HAP-1 (cell line): Measurements from ENCODE around the gene KCNC1.

Experiments used
- DNase-seq, 2 experiments: peaks; one replicate each; pipeline ENCODE4 v3.0.0-alpha.2; 2016 to 2020; ENCODE audit warnings: low spot score in 2 of 2
- H3K27me3 ChIP-seq: fragments of 250-450 bp; sonication (Bioruptor Pico); 2 replicates; pipeline ENCODE4 v1.5.1; 2020; ENCODE audit warnings: low read depth, mild to moderate bottlenecking, moderate library complexity
- H3K36me3 ChIP-seq: fragments of 250-450 bp; sonication (Bioruptor Pico); replicated peaks from 2 replicates; pipeline ENCODE4 v1.5.1; 2020; ENCODE audit warnings: mild to moderate bottlenecking
- H3K4me1 ChIP-seq: fragments of 250-450 bp; sonication (Bioruptor Pico); 2 replicates; pipeline ENCODE4 v1.5.1; 2020; ENCODE audit warnings: mild to moderate bottlenecking
- H3K4me3 ChIP-seq: fragments of 250-450 bp; sonication (Bioruptor Pico); 2 replicates; pipeline ENCODE4 v1.5.1; 2020; ENCODE audit warnings: mild to moderate bottlenecking, moderate library complexity
- H3K9me3 ChIP-seq: fragments of 250-450 bp; sonication (Bioruptor Pico); 2 replicates; pipeline ENCODE4 v1.5.1; 2020; ENCODE audit warnings: mild to moderate bottlenecking, moderate library complexity
- in situ Hi-C: fragments of 300-500 bp; cut with MboI; formaldehyde crosslinking; loops from 3 replicates; pipeline ENCODE4 v1.14.3; 2020; ENCODE audit warnings: low sequenced_read_pairs, inconsistent platforms, mixed read lengths

Gene KCNC1

GRCh38 chr11:17780668-17781067, 46.1 kb downstream of the KCNC1 start:
- DNase-seq, result no peak
- in situ Hi-C loops, result no loop called here
- H3K36me3 ChIP-seq, result no peaks in the 10 kb centered on the region
- H3K4me3 ChIP-seq, result no peak overlapping the region
- no peaks in the 10 kb centered on the region for H3K4me1 ChIP-seq
- no peaks in the 10 kb centered on the region for H3K9me3 ChIP-seq
- no peaks in the 10 kb centered on the region for H3K27me3 ChIP-seq

GRCh38 chr11:17781221-17781620, 46.6 kb downstream of the KCNC1 start:
- DNase-seq, result no peak
- in situ Hi-C loops, result no loop called here
- Histone ChIP-seq H3K9me3 (no peaks in the 10 kb centered on the region), H3K4me3 (no peak overlapping the region), H3K4me1 (no peaks in the 10 kb centered on the region), H3K27me3 (no peaks in the 10 kb centered on the region), H3K36me3 (no peaks in the 10 kb centered on the region)

- Histone ChIP-seq H3K36me3 (no peaks in the 10 kb centered on the region), H3K4me1 (no peaks in the 10 kb centered on the region), H3K4me3 (no peak overlapping the region), H3K9me3 (no peaks in the 10 kb centered on the region), H3K27me3 (no peaks in the 10 kb centered on the region)
- no peak for DNase-seq
- in situ Hi-C loops, result no loop called here
Measured at GRCh38 chr11:17781626-17782025, 47.0 kb downstream of the KCNC1 start.

GRCh38 chr11:17782145-17782544, 47.6 kb downstream of the KCNC1 start:
- no peak overlapping the region for H3K4me3 ChIP-seq
- no peak for DNase-seq
- no peaks in the 10 kb centered on the region for H3K9me3 ChIP-seq
- no peaks in the 10 kb centered on the region for H3K27me3 ChIP-seq
- in situ Hi-C loops, result no loop called here
- no peaks in the 10 kb centered on the region for H3K4me1 ChIP-seq
- H3K36me3 ChIP-seq, result no peaks in the 10 kb centered on the region

GRCh38 chr11:17782603-17783337, 48.2 kb downstream of the KCNC1 start:
- H3K4me1 ChIP-seq, result no peaks in the 10 kb centered on the region

GRCh38 chr11:17783878-17784277, 49.3 kb downstream of the KCNC1 start:
- Histone ChIP-seq H3K4me1 (no peaks in the 10 kb centered on the region), H3K9me3 (no peaks in the 10 kb centered on the region), H3K36me3 (no peaks in the 10 kb centered on the region), H3K4me3 (no peak overlapping the region), H3K27me3 (no peaks in the 10 kb centered on the region)
- DNase-seq, result no peak
- in situ Hi-C loops, result no loop called here

More at GRCh38 chr11:17782603-17783337, 48.2 kb downstream of the KCNC1 start:
- Histone ChIP-seq H3K36me3 (no peaks in the 10 kb centered on the region), H3K9me3 (no peaks in the 10 kb centered on the region), H3K4me3 (no peak overlapping the region), H3K27me3 (no peaks in the 10 kb centered on the region)
- in situ Hi-C loops, result no loop called here
- no peak for DNase-seq

GRCh38 chr11:17786824-17787525, 52.4 kb downstream of the KCNC1 start:
- no peak for DNase-seq

GRCh38 chr11:17788084-17788483, 53.5 kb downstream of the KCNC1 start:
- H3K4me3 ChIP-seq, result no peak overlapping the region
- in situ Hi-C loops, result no loop called here
- no peak for DNase-seq
- no peaks in the 10 kb centered on the region for H3K9me3 ChIP-seq
- H3K4me1 ChIP-seq, result 0 out of 2 replicates have a peak, but pooled peaks cover 3% of the 10 kb centered on the region
- no peaks in the 10 kb centered on the region for H3K36me3 ChIP-seq
- no peaks in the 10 kb centered on the region for H3K27me3 ChIP-seq

More at GRCh38 chr11:17786824-17787525, 52.4 kb downstream of the KCNC1 start:
- H3K4me3 ChIP-seq, result no peak overlapping the region
- 0 out of 2 replicates have a peak, but pooled peaks cover 3% of the 10 kb centered on the region for H3K4me1 ChIP-seq
- H3K27me3 ChIP-seq, result no peaks in the 10 kb centered on the region
- H3K36me3 ChIP-seq, result no peaks in the 10 kb centered on the region
- no peaks in the 10 kb centered on the region for H3K9me3 ChIP-seq
- in situ Hi-C loops, result no loop called here

GRCh38 chr11:17790453-17790852, 55.9 kb downstream of the KCNC1 start:
- no peaks in the 10 kb centered on the region for H3K36me3 ChIP-seq
- in situ Hi-C loops, result no loop called here
- H3K4me3 ChIP-seq, result no peak overlapping the region
- H3K4me1 ChIP-seq, result 0 out of 2 replicates have a peak, but pooled peaks cover 3% of the 10 kb centered on the region
- no peak for DNase-seq
- H3K27me3 ChIP-seq, result no peaks in the 10 kb centered on the region
- H3K9me3 ChIP-seq, result no peaks in the 10 kb centered on the region

GRCh38 chr11:17791144-17791543, 56.6 kb downstream of the KCNC1 start:
- 0 out of 2 replicates have a peak, but pooled peaks cover 3% of the 10 kb centered on the region for H3K4me1 ChIP-seq
- in situ Hi-C loops, result no loop called here
- H3K9me3 ChIP-seq, result no peaks in the 10 kb centered on the region
- no peaks in the 10 kb centered on the region for H3K27me3 ChIP-seq
- H3K4me3 ChIP-seq, result no peak overlapping the region
- no peak for DNase-seq
- no peaks in the 10 kb centered on the region for H3K36me3 ChIP-seq

- Histone ChIP-seq H3K9me3 (no peaks in the 10 kb centered on the region), H3K36me3 (no peaks in the 10 kb centered on the region), H3K27me3 (no peaks in the 10 kb centered on the region), H3K4me3 (no peak overlapping the region), H3K4me1 (0 out of 2 replicates have a peak, but pooled peaks cover 3% of the 10 kb centered on the region)
- DNase-seq, result no peak
- in situ Hi-C loops, result no loop called here
Measured at GRCh38 chr11:17792161-17792560, 57.6 kb downstream of the KCNC1 start.

- no peaks in the 10 kb centered on the region for H3K36me3 ChIP-seq
- 0 out of 2 replicates have a peak, but pooled peaks cover 3% of the 10 kb centered on the region for H3K4me1 ChIP-seq
- no peaks in the 10 kb centered on the region for H3K9me3 ChIP-seq
- no peaks in the 10 kb centered on the region for H3K27me3 ChIP-seq
- in situ Hi-C loops, result no loop called here
- no peak for DNase-seq
- H3K4me3 ChIP-seq, result no peak overlapping the region
Measured at GRCh38 chr11:17793642-17794170, 59.1 kb downstream of the KCNC1 start.

GRCh38 chr11:17794981-17795380, 60.4 kb downstream of the KCNC1 start:
- DNase-seq, result no peak
- in situ Hi-C loops, result no loop called here

GRCh38 chr11:17796154-17796553, 61.6 kb downstream of the KCNC1 start:
- no peaks in the 10 kb centered on the region for H3K27me3 ChIP-seq
- no peaks in the 10 kb centered on the region for H3K4me1 ChIP-seq
- in situ Hi-C loops, result no loop called here
- H3K9me3 ChIP-seq, result no peaks in the 10 kb centered on the region
- no peak for DNase-seq
- no peaks in the 10 kb centered on the region for H3K36me3 ChIP-seq
- H3K4me3 ChIP-seq, result no peak overlapping the region

More at GRCh38 chr11:17794981-17795380, 60.4 kb downstream of the KCNC1 start:
- Histone ChIP-seq H3K4me3 (no peak overlapping the region), H3K4me1 (0 out of 2 replicates have a peak, but pooled peaks cover 3% of the 10 kb centered on the region), H3K9me3 (no peaks in the 10 kb centered on the region), H3K27me3 (no peaks in the 10 kb centered on the region), H3K36me3 (no peaks in the 10 kb centered on the region)
